ENCODE data around the gene ITSN1. TPM values are rescaled to one million over a fixed set of nuclear protein-coding genes. Genes with fewer than 3 reads are reported as not detected.

The ITSN1 gene
- total RNA-seq, 1 experiment from 2014 or later = 50.3 TPM

DNA sequence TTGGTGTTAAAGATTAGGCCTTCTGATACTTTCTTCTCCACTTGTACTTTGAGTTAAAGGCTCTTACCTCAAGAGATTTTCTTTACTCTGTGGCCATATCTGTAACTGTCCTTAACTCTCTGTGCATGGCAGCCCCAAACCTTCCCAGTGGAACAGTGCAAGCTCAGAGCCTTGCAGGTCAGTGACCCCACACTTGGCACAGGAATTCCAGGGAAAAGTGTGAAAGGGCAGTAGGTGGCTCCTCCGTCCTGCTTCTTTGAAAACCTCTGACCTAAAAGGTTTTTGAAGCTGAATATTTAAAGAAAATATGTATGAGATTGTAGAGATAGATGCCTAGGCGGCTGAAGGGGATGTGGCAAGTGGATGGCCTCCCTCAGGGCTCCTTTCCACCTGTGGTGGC lies 26.3 kb downstream of the ITSN1 start:
- no peaks in the 10 kb centered on the region for H3K9me3 ChIP-seq (ENCODE audit: control insufficient read depth, insufficient read depth, low read depth, low read length)
- TSS peak; percentile 15 for BruUV-seq (replicated peaks)
- H3K36me3 ChIP-seq (ENCODE audit: control insufficient read depth, insufficient read depth, low read length) = no peaks in the 10 kb centered on the region; the same call in 1 of the 2 replicates
- no peak overlapping the region for H3K27ac ChIP-seq (ENCODE audit: low read length)
- POLR2A ChIA-PET = no interaction called here
- in situ Hi-C loops (cut with HindIII; ENCODE audit: low pct_unique_long_range_greater_than_20kb, low sequenced_read_pairs) (no loop called here), intact Hi-C loops (cut with micrococcal nuclease; ENCODE audit: unreplicated experiment) (no loop called here)
- TF ChIP-seq, protein P1, sequence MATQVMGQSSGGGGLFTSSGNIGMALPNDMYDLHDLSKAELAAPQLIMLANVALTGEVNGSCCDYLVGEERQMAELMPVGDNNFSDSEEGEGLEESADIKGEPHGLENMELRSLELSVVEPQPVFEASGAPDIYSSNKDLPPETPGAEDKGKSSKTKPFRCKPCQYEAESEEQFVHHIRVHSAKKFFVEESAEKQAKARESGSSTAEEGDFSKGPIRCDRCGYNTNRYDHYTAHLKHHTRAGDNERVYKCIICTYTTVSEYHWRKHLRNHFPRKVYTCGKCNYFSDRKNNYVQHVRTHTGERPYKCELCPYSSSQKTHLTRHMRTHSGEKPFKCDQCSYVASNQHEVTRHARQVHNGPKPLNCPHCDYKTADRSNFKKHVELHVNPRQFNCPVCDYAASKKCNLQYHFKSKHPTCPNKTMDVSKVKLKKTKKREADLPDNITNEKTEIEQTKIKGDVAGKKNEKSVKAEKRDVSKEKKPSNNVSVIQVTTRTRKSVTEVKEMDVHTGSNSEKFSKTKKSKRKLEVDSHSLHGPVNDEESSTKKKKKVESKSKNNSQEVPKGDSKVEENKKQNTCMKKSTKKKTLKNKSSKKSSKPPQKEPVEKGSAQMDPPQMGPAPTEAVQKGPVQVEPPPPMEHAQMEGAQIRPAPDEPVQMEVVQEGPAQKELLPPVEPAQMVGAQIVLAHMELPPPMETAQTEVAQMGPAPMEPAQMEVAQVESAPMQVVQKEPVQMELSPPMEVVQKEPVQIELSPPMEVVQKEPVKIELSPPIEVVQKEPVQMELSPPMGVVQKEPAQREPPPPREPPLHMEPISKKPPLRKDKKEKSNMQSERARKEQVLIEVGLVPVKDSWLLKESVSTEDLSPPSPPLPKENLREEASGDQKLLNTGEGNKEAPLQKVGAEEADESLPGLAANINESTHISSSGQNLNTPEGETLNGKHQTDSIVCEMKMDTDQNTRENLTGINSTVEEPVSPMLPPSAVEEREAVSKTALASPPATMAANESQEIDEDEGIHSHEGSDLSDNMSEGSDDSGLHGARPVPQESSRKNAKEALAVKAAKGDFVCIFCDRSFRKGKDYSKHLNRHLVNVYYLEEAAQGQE (IDR thresholded peaks at IDR 0.05; ENCODE audit: insufficient read depth in 1 of 2, low read depth in 2 of 2, low read length in 1 of 2) = no peak
- TF ChIP-seq TCF7L2 (IDR thresholded peaks at IDR 0.05; ENCODE audit: low read depth, low read length) (no peak), SIN3A (IDR thresholded peaks at IDR 0.05; ENCODE audit: borderline replicate concordance, insufficient read depth, low read depth, low read length) (no peak), POLR2AphosphoS5 (IDR thresholded peaks at IDR 0.05; ENCODE audit: low read depth, low read length) (no peak)
- TF ChIP-seq, protein P2, sequence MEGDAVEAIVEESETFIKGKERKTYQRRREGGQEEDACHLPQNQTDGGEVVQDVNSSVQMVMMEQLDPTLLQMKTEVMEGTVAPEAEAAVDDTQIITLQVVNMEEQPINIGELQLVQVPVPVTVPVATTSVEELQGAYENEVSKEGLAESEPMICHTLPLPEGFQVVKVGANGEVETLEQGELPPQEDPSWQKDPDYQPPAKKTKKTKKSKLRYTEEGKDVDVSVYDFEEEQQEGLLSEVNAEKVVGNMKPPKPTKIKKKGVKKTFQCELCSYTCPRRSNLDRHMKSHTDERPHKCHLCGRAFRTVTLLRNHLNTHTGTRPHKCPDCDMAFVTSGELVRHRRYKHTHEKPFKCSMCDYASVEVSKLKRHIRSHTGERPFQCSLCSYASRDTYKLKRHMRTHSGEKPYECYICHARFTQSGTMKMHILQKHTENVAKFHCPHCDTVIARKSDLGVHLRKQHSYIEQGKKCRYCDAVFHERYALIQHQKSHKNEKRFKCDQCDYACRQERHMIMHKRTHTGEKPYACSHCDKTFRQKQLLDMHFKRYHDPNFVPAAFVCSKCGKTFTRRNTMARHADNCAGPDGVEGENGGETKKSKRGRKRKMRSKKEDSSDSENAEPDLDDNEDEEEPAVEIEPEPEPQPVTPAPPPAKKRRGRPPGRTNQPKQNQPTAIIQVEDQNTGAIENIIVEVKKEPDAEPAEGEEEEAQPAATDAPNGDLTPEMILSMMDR (IDR thresholded peaks at IDR 0.05) = no peak
- no peaks in the 10 kb centered on the region for H3K27me3 ChIP-seq (ENCODE audit: control insufficient read depth, insufficient read depth, low read length)
- CTCF ChIA-PET = no interaction called here
- no peak for ATAC-seq
- H3K4me3 ChIP-seq (ENCODE audit: low read depth in 2 of 2, low read length in 2 of 2) = no peak overlapping the region
- H3K4me1 ChIP-seq (ENCODE audit: control insufficient read depth, insufficient read depth, low read length) = peaks cover 9% of the 10 kb centered on the region
- DNase-seq (ENCODE audit: low read depth, low spot score) = no peak

DNA sequence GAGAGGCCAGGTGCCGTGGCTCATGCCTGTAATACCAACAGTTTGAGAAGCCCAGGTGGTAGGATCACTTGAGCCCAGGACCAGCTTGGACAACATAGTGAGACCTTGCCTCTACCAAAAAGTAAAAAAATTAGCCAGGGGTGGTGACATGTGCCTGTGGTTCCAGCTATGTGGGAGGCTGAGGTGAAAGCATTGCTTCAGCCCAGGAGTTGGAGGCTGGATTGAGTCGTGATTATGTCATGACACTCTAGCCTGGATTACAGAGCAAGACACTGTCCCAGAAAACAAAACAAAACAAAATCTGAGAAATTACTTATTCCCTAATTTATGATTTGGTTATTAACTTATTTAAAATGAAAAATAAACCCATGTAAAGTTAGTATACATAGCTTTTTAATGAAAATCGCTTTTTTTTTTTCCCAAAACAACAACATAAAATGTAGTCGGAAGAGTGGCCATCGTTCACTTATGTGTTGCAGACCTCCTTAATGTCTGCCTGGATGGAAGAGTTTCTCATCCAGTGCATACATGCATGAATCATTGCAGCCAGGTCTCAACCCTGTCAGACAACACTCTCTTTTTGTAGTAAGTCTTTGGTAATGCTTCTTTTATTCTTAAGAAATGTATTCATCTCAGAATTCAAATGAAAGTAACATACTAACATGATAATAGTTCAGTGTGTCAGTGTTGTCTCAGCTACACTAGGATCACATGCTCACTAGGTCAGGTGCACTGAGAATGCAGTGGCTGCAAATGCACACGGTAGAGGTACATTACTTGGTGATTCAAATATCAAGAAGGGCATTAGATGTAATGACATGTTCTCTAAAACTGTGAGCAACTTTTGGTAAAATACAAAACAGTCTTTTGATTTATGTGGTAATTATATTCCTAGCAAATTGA lies 28.0 kb downstream of the ITSN1 start:
- BruUV-seq (replicated peaks) = no TSS peak
- Histone ChIP-seq H3K27ac (ENCODE audit: low read length) (no peak overlapping the region), H3K4me3 (ENCODE audit: low read depth in 2 of 2, low read length in 2 of 2) (no peak overlapping the region), H3K36me3 (ENCODE audit: control insufficient read depth, insufficient read depth, low read length) (no peaks in the 10 kb centered on the region; the same call in 1 of the 2 replicates), H3K27me3 (ENCODE audit: control insufficient read depth, insufficient read depth, low read length) (no peaks in the 10 kb centered on the region), H3K9me3 (ENCODE audit: control insufficient read depth, insufficient read depth, low read depth, low read length) (no peaks in the 10 kb centered on the region), H3K4me1 (ENCODE audit: control insufficient read depth, insufficient read depth, low read length) (peaks cover 9% of the 10 kb centered on the region)
- no peak for DNase-seq (ENCODE audit: low read depth, low spot score)
- ATAC-seq = no peak
- no peak for TF ChIP-seq TCF7L2 (IDR thresholded peaks at IDR 0.05; ENCODE audit: low read depth, low read length)
- TF ChIP-seq SIN3A (IDR thresholded peaks at IDR 0.05; ENCODE audit: borderline replicate concordance, insufficient read depth, low read depth, low read length) = no peak
- no peak for TF ChIP-seq POLR2AphosphoS5 (IDR thresholded peaks at IDR 0.05; ENCODE audit: low read depth, low read length)
- TF ChIP-seq, protein P2 (IDR thresholded peaks at IDR 0.05) = no peak
- TF ChIP-seq, protein P1 (IDR thresholded peaks at IDR 0.05; ENCODE audit: insufficient read depth in 1 of 2, low read depth in 2 of 2, low read length in 1 of 2) = no peak
- POLR2A ChIA-PET = interaction anchor here (0.6 kb wide), 1 partner anchor 1759 kb away, joined by 3 read pairs; no protein-coding TSS in a partner anchor
- CTCF ChIA-PET = no interaction called here
- in situ Hi-C loops (cut with HindIII; ENCODE audit: low pct_unique_long_range_greater_than_20kb, low sequenced_read_pairs) = no loop called here
- intact Hi-C loops (cut with micrococcal nuclease; ENCODE audit: unreplicated experiment) = no loop called here
